ENCODE results near the gene BABAM2.
"Not testable (repeated sequence)": the region's sequence is repeated elsewhere in the genome, so short reads cannot be mapped to it uniquely, and the experiment has no call there.

BABAM2 gene

GRCh38 chr2:28219758-28220368 is 329.3 kb downstream of the BABAM2 start:
- no peak for DNase-seq

GRCh38 chr2:28224648-28225472 is 334.3 kb downstream of the BABAM2 start:
- DNase-seq, result no peak

GRCh38 chr2:28225473-28226080 is 335.0 kb downstream of the BABAM2 start:
- DNase-seq, result no peak

- no peak for DNase-seq
Measured at GRCh38 chr2:28226558-28226957, 336.0 kb downstream of the BABAM2 start.

GRCh38 chr2:28227498-28227897 is 337.0 kb downstream of the BABAM2 start:
- DNase-seq, result no peak

GRCh38 chr2:28228434-28228995 is 338.0 kb downstream of the BABAM2 start:
- DNase-seq, result no peak

- DNase-seq, result no peak
Measured at GRCh38 chr2:28231110-28231631, 340.6 kb downstream of the BABAM2 start.

GRCh38 chr2:28232295-28232694 is 341.8 kb downstream of the BABAM2 start:
- no peak for DNase-seq

- no peak for DNase-seq
Measured at GRCh38 chr2:28233164-28233676, 342.7 kb downstream of the BABAM2 start.

- DNase-seq, result no peak
Measured at GRCh38 chr2:28234807-28235206, 344.3 kb downstream of the BABAM2 start.

- DNase-seq, result no peak
Measured at GRCh38 chr2:28239207-28239606, 348.7 kb downstream of the BABAM2 start.

GRCh38 chr2:28240937-28241336 is 350.4 kb downstream of the BABAM2 start:
- no peak for DNase-seq

GRCh38 chr2:28247290-28247689 is 356.8 kb downstream of the BABAM2 start:
- DNase-seq, result no peak

GRCh38 chr2:28247734-28248133 is 357.2 kb downstream of the BABAM2 start:
- no peak for DNase-seq

- DNase-seq, result no peak
Measured at GRCh38 chr2:28248511-28248910, 358.0 kb downstream of the BABAM2 start.

GRCh38 chr2:28250006-28250405 is 359.5 kb downstream of the BABAM2 start:
- no peak for DNase-seq

GRCh38 chr2:28251337-28251736 is 360.8 kb downstream of the BABAM2 start:
- DNase-seq, result no peak

- DNase-seq, result peak; percentile 25 to 26
Measured at GRCh38 chr2:28252311-28252710, 361.8 kb downstream of the BABAM2 start.

- DNase-seq, result no peak
Measured at GRCh38 chr2:28253543-28253942, 363.0 kb downstream of the BABAM2 start.

GRCh38 chr2:28255231-28255630 is 364.7 kb downstream of the BABAM2 start:
- DNase-seq, result not testable (repeated sequence)

- DNase-seq, result no peak
Measured at GRCh38 chr2:28257182-28257581, 366.7 kb downstream of the BABAM2 start.

- DNase-seq, result not testable (repeated sequence)
Measured at GRCh38 chr2:28259226-28259625, 368.7 kb downstream of the BABAM2 start.

- DNase-seq, result no peak
Measured at GRCh38 chr2:28263690-28264089, 373.2 kb downstream of the BABAM2 start.

Measured in stimulated activated CD4-positive, alpha-beta T cell treated with anti-CD3 and anti-CD28 coated beads, Interleukin-2, amount 100 ng/mL, for 24 hours (primary cell).